CD1c-positive myeloid dendritic cell (primary cell): Measurements from ENCODE around the gene TP53BP2.

Experiments
- DNase-seq: peaks from one replicate; pipeline ENCODE4 v3.0.0-alpha.2; 2016; ENCODE audit errors: extremely low spot score

Gene TP53BP2

GRCh38 chr1:223796210-223796609 is 49.5 kb downstream of the TP53BP2 start:
- no peak for DNase-seq

DNA sequence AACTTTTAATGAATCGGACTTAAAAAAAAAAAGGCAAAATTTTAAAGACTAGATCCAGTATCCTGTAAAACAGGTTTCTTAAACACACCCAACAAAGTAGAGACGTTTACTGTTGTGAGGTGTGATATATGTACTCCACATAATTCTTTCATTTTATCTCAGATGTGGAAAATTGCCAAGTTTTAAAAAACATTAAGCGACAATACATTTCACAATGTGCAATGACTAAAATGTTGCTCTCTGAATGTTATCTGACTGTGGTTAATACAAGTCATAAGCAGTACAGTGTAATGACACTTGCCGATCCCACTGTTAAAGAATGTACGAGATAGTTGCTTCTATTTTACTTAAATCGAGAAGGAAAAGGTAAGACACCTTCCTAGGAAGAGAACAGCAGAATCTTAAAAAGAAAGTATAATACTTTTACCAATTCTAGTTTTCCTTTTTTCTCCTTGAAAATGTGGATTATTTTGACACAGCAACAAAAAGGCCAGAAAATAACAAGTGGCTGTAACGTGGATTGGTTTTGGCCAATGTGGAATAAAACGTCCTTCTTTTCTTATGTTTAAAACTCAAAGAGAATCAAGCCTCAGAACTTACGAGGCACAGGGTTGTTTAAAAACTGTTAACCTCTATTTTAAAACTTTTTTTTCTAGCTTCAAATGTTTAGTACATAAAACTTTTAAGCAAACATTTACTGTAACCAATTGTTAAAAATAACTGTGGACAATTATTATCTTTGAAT is 51.4 kb downstream of the TP53BP2 start:
- DNase-seq = no peak

GRCh38 chr1:223793716-223794115 is 52.0 kb downstream of the TP53BP2 start:
- DNase-seq = no peak

DNA sequence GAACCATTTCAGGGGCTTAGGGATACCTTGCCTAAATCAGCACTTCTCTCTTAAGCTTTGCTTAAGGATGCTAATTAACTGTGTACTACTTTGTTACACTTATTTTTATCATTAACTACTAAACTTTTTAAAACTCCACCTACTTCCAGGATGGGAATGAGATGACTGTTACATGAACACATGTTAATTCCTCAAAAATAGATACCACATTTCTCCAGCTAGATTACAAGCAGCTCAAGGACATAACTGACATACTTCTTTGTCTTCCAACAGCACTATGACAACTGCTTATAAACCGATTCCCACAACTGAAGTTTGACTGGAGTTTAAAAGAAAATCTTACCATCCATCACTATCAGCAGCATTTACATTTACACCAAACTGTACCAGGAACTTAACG is 53.7 kb downstream of the TP53BP2 start:
- no peak for DNase-seq

DNA sequence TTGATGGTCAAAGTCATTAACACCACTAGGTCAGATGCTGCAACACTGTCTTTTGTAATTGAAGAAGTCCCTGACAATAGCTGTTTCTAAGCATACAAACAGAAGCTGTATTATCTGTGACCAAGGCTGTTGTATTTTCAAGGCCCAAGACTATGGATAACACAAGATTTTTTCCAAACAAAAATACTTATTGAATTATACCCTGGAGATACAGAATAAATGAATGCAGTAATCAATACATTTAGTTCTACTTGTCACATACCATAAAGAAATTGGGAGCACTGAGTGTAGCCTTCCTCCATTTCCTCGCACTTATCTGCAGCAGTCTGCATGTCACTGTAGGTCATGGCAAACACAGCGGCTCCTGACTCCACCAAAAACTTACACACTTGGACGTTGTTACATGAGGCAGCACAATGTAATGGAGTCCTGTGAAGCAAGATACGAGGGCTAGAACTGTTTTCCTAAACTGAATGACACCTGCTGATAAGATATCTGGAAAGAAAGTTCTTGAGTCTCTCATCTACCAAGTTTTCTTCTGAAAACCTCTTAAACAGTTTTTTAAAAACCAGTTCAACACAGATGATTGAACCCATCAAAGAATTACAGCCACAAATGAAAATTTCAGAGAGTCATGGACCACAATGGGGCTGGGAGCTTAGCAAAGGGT is 56.9 kb downstream of the TP53BP2 start:
- no peak for DNase-seq

- no peak for DNase-seq
These were observed 59.9 kb downstream of the TP53BP2 start for GRCh38 chr1:223785808-223786207.

GRCh38 chr1:223784541-223784940 is 61.2 kb downstream of the TP53BP2 start:
- no peak for DNase-seq

- DNase-seq = no peak
These were observed 62.1 kb downstream of the TP53BP2 start for GRCh38 chr1:223783676-223784075.

- DNase-seq = no peak
These were observed 64.8 kb downstream of the TP53BP2 start for GRCh38 chr1:223780949-223781348.

GRCh38 chr1:223780318-223780717 is 65.4 kb downstream of the TP53BP2 start:
- DNase-seq = no peak

GRCh38 chr1:223776826-223777454 is 68.8 kb downstream of the TP53BP2 start:
- no peak for DNase-seq

DNA sequence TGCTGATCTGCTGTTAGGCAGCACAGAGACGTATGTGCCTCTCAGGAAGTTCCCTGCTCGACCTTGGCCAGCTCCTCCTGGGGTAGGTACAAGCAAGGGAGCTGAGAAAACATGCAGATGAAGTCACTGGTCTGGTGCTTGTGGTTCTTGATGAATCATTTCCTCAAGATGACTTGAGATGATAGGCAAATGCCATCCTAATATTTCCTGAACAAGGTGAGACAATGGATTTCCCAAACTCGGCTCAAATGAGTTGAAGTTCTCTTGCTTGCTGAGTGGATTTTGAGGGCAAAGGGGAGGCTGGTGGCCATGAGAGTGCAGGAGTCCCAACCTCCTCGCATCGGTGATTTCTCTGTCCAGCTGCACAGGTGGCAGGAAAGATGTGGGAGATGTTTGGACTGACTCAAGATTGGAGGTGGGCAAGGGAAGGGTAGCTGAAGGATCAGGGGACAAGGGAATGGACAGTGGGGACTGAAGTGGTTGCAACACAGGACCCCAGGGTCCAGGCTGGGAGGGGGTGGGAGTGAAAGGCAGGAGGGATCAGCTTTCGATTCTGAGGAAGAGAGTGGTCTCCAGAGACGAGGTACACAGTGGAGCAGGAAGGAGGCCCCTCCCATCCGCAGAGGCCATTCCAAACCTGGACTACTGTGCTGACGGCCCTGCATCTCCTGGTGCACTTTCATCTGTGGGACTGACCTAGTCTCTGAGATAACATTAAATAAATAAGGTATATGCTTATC is 69.5 kb downstream of the TP53BP2 start:
- no peak for DNase-seq

GRCh38 chr1:223775711-223776074 is 70.1 kb downstream of the TP53BP2 start:
- DNase-seq = no peak

DNA sequence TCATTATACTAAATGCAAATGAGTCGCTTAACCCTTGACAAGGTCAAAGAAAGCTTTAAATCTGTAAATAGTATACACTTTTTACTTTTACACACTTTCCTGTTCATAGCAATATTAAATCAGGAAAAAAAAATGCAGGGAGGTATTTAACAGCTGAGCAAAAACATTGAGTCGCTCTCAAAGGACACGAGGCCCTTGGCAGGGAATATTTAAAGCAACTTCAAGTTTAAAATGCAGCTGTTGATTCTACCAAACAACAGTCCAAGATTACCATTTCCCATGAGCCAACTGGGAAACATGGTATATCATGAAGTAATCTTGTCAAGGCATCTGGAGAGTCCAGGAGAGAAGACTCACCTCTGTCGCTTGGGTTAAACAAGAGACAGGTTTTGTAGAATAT is 70.7 kb downstream of the TP53BP2 start:
- DNase-seq = no peak

GRCh38 chr1:223774134-223774814 is 71.5 kb downstream of the TP53BP2 start:
- no peak for DNase-seq

DNA sequence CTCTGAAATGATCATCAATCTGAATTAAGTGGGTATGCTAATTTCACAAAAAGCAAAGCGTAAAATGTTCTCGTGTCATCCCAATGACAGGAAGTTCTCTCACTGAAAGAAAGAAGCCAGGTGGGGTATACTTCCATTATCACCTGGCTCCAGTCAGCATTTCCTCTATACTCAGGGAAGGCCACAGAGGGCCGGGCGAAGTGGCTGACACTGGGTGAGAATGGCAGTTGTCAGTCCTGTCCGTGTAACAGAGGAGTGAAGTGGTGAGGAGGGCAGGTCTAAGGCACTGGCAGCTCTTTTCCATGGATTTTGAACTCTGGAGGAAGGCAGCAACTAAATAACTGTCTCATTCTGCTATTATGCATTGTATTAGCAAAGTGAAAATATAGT is 73.0 kb downstream of the TP53BP2 start:
- DNase-seq = no peak

DNA sequence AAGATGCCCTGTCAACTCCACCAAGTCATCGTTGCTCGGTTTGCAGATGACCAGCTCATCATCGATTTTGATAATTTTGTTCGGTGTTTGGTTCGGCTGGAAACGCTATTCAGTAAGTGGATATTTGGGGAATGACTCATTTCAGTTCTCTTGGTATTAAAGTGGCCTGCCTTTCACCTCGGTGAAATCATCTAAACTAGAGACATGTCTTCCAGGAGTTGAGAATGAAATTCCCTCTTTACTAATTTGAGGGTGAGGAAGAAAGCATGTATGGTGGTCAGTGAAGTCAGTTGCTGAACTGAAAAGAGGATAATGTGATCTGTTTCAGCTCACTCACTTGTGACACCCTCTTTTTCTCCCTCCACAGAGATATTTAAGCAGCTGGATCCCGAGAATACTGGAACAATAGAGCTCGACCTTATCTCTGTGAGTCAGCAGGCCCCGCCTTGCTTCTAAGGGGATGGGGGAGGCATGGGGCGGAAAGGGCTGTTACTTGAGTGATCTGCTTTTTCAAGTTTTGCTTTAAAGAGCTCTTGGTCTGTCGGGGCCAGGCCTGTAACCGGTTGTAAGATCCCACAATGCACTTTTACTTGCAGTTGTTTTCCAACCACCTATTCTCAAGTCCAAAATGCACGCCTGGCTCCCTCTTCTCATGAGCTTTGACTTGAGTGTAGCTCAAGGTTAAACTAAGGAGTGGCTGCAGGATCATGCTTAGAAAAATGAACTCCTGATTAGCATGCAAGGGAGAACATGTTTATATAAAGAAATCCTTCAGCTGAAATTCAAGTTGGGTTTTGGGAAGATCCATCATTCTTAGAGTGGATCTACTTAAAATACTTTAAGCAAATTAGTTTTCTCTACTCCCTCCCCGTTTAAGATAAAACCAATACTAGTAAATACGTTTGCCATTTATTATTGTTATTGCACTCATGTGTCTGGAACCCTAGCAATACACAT is 73.7 kb downstream of the TP53BP2 start:
- no peak for DNase-seq

GRCh38 chr1:223771469-223771813 is 74.3 kb downstream of the TP53BP2 start:
- DNase-seq = no peak

GRCh38 chr1:223770621-223771315 is 75.0 kb downstream of the TP53BP2 start:
- no peak for DNase-seq

DNA sequence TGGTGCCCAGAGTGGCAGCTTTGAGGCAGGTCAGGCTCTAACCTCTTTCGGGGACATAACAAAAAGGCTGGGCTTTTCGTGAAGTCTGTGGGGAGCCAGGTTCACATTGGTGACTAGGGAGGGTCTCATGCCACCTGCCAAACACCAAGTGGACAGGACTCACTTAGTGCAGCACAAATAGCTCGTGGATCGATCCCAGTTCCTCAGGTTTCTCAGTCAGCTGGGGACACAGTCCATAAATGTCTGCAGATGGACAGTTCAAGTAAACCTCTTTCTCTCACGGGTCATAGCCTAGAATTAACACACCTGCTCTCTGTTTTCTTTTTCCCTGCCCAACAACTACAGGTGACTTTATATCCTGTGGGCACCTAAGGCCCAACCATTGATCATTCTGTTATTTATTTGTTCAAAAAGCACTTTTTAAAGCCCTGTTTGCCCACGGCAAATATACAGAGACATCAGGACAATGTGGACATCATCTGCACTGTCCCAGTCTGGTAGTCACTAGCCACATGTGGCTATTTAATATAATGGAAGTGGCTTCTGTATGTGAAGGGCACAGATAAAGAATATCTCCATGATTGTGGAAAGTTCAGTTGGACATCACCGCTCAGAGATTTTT is 79.9 kb downstream of the TP53BP2 start:
- DNase-seq = no peak
